ENCODE measurements around the gene CCDC102A. TPM values are rescaled to one million over a fixed set of nuclear protein-coding genes. Genes with fewer than 3 reads are reported as not detected.

Gene CCDC102A
- total and polyA plus RNA-seq, 4 donors: 12.9 to 21.9 (median 14.7) TPM

GRCh38 chr16:57477531-57478202 lies 58.7 kb downstream of the CCDC102A start:
- Histone ChIP-seq H3K36me3 (ENCODE audit: control insufficient read depth in 1 of 2, insufficient read depth in 2 of 2, low read length in 1 of 2) (peaks cover 0 to 6% of the 10 kb centered on the region in 2 donors), H3K9me3 (ENCODE audit: control insufficient read depth, low read length) (no peaks in the 10 kb centered on the region), H3K4me1 (ENCODE audit: control insufficient read depth in 1 of 2, insufficient read depth in 2 of 2, low read length in 2 of 2) (no peaks in the 10 kb centered on the region), H3K4me3 (ENCODE audit: low read length in 2 of 2) (no peak overlapping the region), H3K27ac (ENCODE audit: low read depth in 1 of 2, low read length in 2 of 2) (peak overlapping the region in 1 of 2 donors; percentile 9), H3K27me3 (ENCODE audit: control insufficient read depth in 1 of 2, insufficient read depth in 2 of 2, low read length in 1 of 2) (no peaks in the 10 kb centered on the region)
- intact Hi-C loops (cut with DNase I): no loop called here
- ATAC-seq (ENCODE audit: low FRiP score) (no peak), DNase-seq (peak in 1 of 2 donors; percentile 79)
- WGBS, 2 donors: 49 to 52% methylated on average over 9 of the region's 9 CpGs

DNA sequence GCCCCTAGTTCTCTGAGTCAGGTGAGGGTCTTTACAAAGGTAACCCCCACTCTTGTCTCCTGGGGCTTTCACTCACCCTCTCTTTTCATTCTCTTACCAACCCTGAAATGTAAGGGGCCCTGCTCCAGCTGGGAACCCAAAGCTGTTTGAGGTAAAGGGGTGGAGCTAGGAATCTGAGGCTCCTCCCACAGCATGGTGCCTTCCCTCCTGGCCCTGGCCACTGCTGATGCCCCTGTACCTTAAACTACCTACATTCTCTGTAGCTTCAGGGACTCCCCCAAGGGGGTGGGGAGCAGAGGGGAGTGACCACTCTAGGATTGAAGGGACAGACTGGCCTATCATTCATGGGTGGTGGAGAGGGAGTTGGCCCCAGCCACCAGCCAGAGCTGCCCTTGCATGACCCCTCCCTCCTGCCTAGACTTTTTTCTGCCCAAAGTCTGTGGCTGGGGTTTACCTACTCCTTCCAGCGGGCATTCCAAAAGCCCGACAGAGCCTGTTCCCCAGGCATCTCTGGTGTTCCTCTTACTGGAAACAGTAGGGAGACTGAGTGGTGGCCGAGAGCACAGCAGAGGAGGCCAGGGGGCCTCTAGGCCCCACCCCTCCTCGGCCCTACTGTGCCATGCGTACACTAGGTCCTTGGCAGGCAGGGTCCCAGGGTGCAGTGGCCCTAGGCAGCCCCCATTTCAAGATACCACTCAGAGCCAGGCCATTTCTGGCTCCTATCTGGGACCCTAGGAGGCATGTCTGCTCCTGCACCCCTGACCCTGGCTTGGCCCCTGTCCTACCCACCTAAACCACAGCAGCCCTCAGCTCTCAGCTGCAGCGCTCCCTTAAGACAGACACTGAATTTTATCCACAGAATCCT lies 59.6 kb downstream of the CCDC102A start:
- H3K36me3 ChIP-seq (ENCODE audit: control insufficient read depth in 1 of 2, insufficient read depth in 2 of 2, low read length in 1 of 2): peaks cover 0 to 8% of the 10 kb centered on the region in 2 donors
- DNase-seq: peak in 1 of 2 donors; percentile 38
- intact Hi-C loops (cut with DNase I): no loop called here
- 57 to 60% methylated on average over 6 of the region's 6 CpGs for WGBS, 2 donors
- H3K27ac ChIP-seq (ENCODE audit: low read depth in 1 of 2, low read length in 2 of 2): no peak overlapping the region
- no peaks in the 10 kb centered on the region for H3K27me3 ChIP-seq (ENCODE audit: control insufficient read depth in 1 of 2, insufficient read depth in 2 of 2, low read length in 1 of 2)
- no peaks in the 10 kb centered on the region for H3K4me1 ChIP-seq (ENCODE audit: control insufficient read depth in 1 of 2, insufficient read depth in 2 of 2, low read length in 2 of 2)
- no peak for ATAC-seq (ENCODE audit: low FRiP score)
- no peak overlapping the region for H3K4me3 ChIP-seq (ENCODE audit: low read length in 2 of 2)
- no peaks in the 10 kb centered on the region for H3K9me3 ChIP-seq (ENCODE audit: control insufficient read depth, low read length)

DNA sequence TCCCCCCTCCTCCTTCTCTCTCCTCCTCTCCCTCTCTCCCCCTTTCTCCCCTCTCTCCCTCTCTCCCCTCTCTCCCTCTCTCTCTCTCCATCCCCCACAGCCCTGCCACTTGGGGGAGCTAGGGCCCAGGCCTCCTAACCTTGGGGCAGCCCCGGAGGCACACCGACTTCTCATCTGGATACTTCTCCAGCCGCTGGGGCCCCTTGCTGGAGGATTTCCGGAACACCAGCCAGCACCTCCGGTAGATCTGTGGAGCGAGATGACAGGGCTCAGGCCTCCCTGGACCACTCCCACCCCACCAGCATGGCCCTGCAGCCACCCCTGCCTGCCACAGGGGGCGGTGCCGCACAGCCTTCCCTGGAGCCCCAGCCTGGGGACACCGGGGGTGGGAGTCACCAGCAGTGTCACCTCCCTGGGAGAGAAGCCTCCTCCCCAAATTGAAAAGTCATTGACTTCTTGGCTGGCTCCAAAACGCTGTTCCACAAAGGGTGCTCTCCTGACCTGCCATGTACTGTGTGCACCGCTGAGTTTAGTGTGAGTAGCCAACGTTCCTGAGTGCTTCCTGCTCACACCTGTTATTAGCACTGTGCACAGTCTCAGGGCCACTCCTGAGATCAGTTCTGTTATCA lies 60.5 kb downstream of the CCDC102A start:
- Histone ChIP-seq H3K27ac (ENCODE audit: low read depth in 1 of 2, low read length in 2 of 2) (no peak overlapping the region), H3K36me3 (ENCODE audit: control insufficient read depth in 1 of 2, insufficient read depth in 2 of 2, low read length in 1 of 2) (peaks cover 0 to 9% of the 10 kb centered on the region in 2 donors), H3K4me3 (ENCODE audit: low read length in 2 of 2) (no peak overlapping the region), H3K4me1 (ENCODE audit: control insufficient read depth in 1 of 2, insufficient read depth in 2 of 2, low read length in 2 of 2) (no peaks in the 10 kb centered on the region), H3K27me3 (ENCODE audit: control insufficient read depth in 1 of 2, insufficient read depth in 2 of 2, low read length in 1 of 2) (no peaks in the 10 kb centered on the region), H3K9me3 (ENCODE audit: control insufficient read depth, low read length) (no peaks in the 10 kb centered on the region)
- DNase-seq (peak in 1 of 2 donors; percentile 82), ATAC-seq (ENCODE audit: low FRiP score) (no peak)
- 45% methylated on average over 12 of the region's 12 CpGs for WGBS, 2 donors
- intact Hi-C loops (cut with DNase I): no loop called here

GRCh38 chr16:57474671-57475661 lies 61.4 kb downstream of the CCDC102A start:
- WGBS, 2 donors: 82 to 83% methylated on average over 29 to 30 of the region's 30 CpGs

GRCh38 chr16:57473906-57474305 lies 62.5 kb downstream of the CCDC102A start:
- Histone ChIP-seq H3K27ac (ENCODE audit: low read depth in 1 of 2, low read length in 2 of 2) (no peak overlapping the region), H3K4me3 (ENCODE audit: low read length in 2 of 2) (no peak overlapping the region), H3K4me1 (ENCODE audit: control insufficient read depth in 1 of 2, insufficient read depth in 2 of 2, low read length in 2 of 2) (no peaks in the 10 kb centered on the region), H3K36me3 (ENCODE audit: control insufficient read depth in 1 of 2, insufficient read depth in 2 of 2, low read length in 1 of 2) (peaks cover 0 to 18% of the 10 kb centered on the region in 2 donors), H3K27me3 (ENCODE audit: control insufficient read depth in 1 of 2, insufficient read depth in 2 of 2, low read length in 1 of 2) (no peaks in the 10 kb centered on the region), H3K9me3 (ENCODE audit: control insufficient read depth, low read length) (no peaks in the 10 kb centered on the region)
- ATAC-seq (ENCODE audit: low FRiP score): no peak
- DNase-seq: no peak
- intact Hi-C loops (cut with DNase I): no loop called here
- 56 to 73% methylated on average over 8 of the region's 8 CpGs for WGBS, 2 donors

More at GRCh38 chr16:57474671-57475661, 61.4 kb downstream of the CCDC102A start:
- intact Hi-C loops (cut with DNase I): no loop called here
- no peak overlapping the region for H3K27ac ChIP-seq (ENCODE audit: low read depth in 1 of 2, low read length in 2 of 2)
- H3K36me3 ChIP-seq (ENCODE audit: control insufficient read depth in 1 of 2, insufficient read depth in 2 of 2, low read length in 1 of 2): peaks cover 0 to 14% of the 10 kb centered on the region in 2 donors
- no peak overlapping the region for H3K4me3 ChIP-seq (ENCODE audit: low read length in 2 of 2)
- ATAC-seq (ENCODE audit: low FRiP score) (no peak), DNase-seq (peak in 1 of 2 donors; percentile 56)
- no peaks in the 10 kb centered on the region for H3K27me3 ChIP-seq (ENCODE audit: control insufficient read depth in 1 of 2, insufficient read depth in 2 of 2, low read length in 1 of 2)
- no peaks in the 10 kb centered on the region for H3K9me3 ChIP-seq (ENCODE audit: control insufficient read depth, low read length)
- no peaks in the 10 kb centered on the region for H3K4me1 ChIP-seq (ENCODE audit: control insufficient read depth in 1 of 2, insufficient read depth in 2 of 2, low read length in 2 of 2)

DNA sequence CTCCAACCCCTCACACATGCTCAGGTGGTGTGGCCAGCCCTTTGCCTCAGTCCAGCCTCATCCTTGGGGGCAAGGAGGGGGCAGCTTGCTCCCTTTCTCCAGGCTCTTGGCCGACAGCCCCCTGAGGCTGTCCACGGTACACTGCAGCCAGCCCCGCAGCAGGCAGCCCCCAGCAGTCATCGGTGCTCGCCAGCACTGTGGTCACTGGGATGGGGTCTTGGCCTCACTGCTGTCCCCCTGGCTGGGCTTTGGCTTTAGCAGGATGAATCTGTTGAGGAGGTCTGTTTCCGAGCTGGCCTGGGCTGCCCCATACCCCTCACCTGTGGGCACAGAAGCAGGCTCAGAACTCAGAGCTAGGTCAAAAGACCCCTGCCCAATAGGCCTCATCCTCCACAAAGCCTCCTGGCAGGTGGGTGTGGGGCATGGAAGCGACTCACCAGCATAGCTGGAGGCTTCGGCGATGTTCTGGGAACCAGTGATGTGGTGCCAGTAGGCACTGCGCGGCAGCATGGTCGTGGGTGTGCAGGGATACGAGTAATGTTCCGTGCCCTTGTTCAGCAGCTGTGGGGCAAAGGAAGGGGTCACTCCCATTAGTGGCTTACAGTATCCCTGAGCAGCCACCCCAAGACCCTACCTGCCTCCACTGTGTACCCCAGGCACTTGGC lies 63.1 kb downstream of the CCDC102A start:
- Histone ChIP-seq H3K36me3 (ENCODE audit: control insufficient read depth in 1 of 2, insufficient read depth in 2 of 2, low read length in 1 of 2) (peaks cover 0 to 18% of the 10 kb centered on the region in 2 donors), H3K4me1 (ENCODE audit: control insufficient read depth in 1 of 2, insufficient read depth in 2 of 2, low read length in 2 of 2) (no peaks in the 10 kb centered on the region), H3K27me3 (ENCODE audit: control insufficient read depth in 1 of 2, insufficient read depth in 2 of 2, low read length in 1 of 2) (no peaks in the 10 kb centered on the region), H3K9me3 (ENCODE audit: control insufficient read depth, low read length) (no peaks in the 10 kb centered on the region), H3K27ac (ENCODE audit: low read depth in 1 of 2, low read length in 2 of 2) (no peak overlapping the region), H3K4me3 (ENCODE audit: low read length in 2 of 2) (no peak overlapping the region)
- DNase-seq: no peak
- 74 to 79% methylated on average over 14 of the region's 14 CpGs for WGBS, 2 donors
- intact Hi-C loops (cut with DNase I): no loop called here
- ATAC-seq (ENCODE audit: low FRiP score): no peak

- ATAC-seq (ENCODE audit: low FRiP score): no peak
- H3K4me3 ChIP-seq (ENCODE audit: low read length in 2 of 2): no peak overlapping the region
- H3K36me3 ChIP-seq (ENCODE audit: control insufficient read depth in 1 of 2, insufficient read depth in 2 of 2, low read length in 1 of 2): peaks cover 0 to 18% of the 10 kb centered on the region in 2 donors
These were observed 63.7 kb downstream of the CCDC102A start for GRCh38 chr16:57472665-57473060.

More at GRCh38 chr16:57472665-57473060, 63.7 kb downstream of the CCDC102A start:
- DNase-seq: no peak
- no peaks in the 10 kb centered on the region for H3K27me3 ChIP-seq (ENCODE audit: control insufficient read depth in 1 of 2, insufficient read depth in 2 of 2, low read length in 1 of 2)
- H3K27ac ChIP-seq (ENCODE audit: low read depth in 1 of 2, low read length in 2 of 2): no peak overlapping the region
- 36 to 42% methylated on average over 4 of the region's 4 CpGs for WGBS, 2 donors
- no peaks in the 10 kb centered on the region for H3K4me1 ChIP-seq (ENCODE audit: control insufficient read depth in 1 of 2, insufficient read depth in 2 of 2, low read length in 2 of 2)
- intact Hi-C loops (cut with DNase I): no loop called here
- no peaks in the 10 kb centered on the region for H3K9me3 ChIP-seq (ENCODE audit: control insufficient read depth, low read length)
